Measurements from ENCODE around the gene EPS8L2.

The EPS8L2 gene

GRCh38 chr11:727859-728748 lies 22.1 kb downstream of the EPS8L2 start (continued):
- no peak for TF ChIP-seq ZNF239 (tag by site-specific recombination; IDR thresholded peaks at IDR 0.05)
- peak; percentile 97 for TF ChIP-seq CTCF (tag by site-specific recombination; IDR thresholded peaks at IDR 0.05)
- no peak for TF ChIP-seq ZNF292 (tag by site-specific recombination; IDR thresholded peaks at IDR 0.05; ENCODE audit: borderline replicate concordance, low read depth)
- no peak for TF ChIP-seq ZNF211 (tag by site-specific recombination; IDR thresholded peaks at IDR 0.05; ENCODE audit: low read depth)
- TF ChIP-seq ZSCAN23 (tag by site-specific recombination; IDR thresholded peaks at IDR 0.05), result no peak
- no peak for TF ChIP-seq ZNF398 (tag by site-specific recombination; IDR thresholded peaks at IDR 0.05)
- no peak for TF ChIP-seq ZNF169 (tag by site-specific recombination; IDR thresholded peaks at IDR 0.05)
- peak; percentile 63 for TF ChIP-seq SP3 (tag by site-specific recombination; IDR thresholded peaks at IDR 0.05)
- TF ChIP-seq PATZ1 (tag by site-specific recombination; IDR thresholded peaks at IDR 0.05), result peak; percentile 86
- no peak for TF ChIP-seq ZNF549 (tag by site-specific recombination; IDR thresholded peaks at IDR 0.05)
- no peak for TF ChIP-seq ZNF157 (tag by site-specific recombination; IDR thresholded peaks at IDR 0.05)
- no peak for TF ChIP-seq ELK4 (IDR thresholded peaks at IDR 0.05; ENCODE audit: borderline replicate concordance, low read depth, low read length)
- peak; percentile 59; the same call in 1 of the 2 replicates for TF ChIP-seq ZBTB7A (tag by site-specific recombination; IDR thresholded peaks at IDR 0.05; ENCODE audit: low read depth)
- TF ChIP-seq SETDB1 (IDR thresholded peaks at IDR 0.05; ENCODE audit: insufficient read length, low read length), result no peak
- no peak for TF ChIP-seq ZNF571 (tag by site-specific recombination; IDR thresholded peaks at IDR 0.05)
- 0 out of 2 replicates have a peak, but pooled peaks have one; percentile 17 for TF ChIP-seq PRDM10 (tag by site-specific recombination; IDR thresholded peaks at IDR 0.05)
- TF ChIP-seq ZBTB8A (tag by site-specific recombination; IDR thresholded peaks at IDR 0.05), result peak; percentile 72
- peak; percentile 36 for TF ChIP-seq ZIC2 (tag by site-specific recombination; IDR thresholded peaks at IDR 0.05)
- TF ChIP-seq SP7 (tag by site-specific recombination; IDR thresholded peaks at IDR 0.05), result peak; percentile 37; the same call in 1 of the 2 replicates
- TF ChIP-seq ZNF843 (tag by site-specific recombination; IDR thresholded peaks at IDR 0.05), result no peak
- TF ChIP-seq AEBP2 (tag by site-specific recombination; IDR thresholded peaks at IDR 0.05; ENCODE audit: borderline replicate concordance), result no peak
- TF ChIP-seq ZNF596 (tag by site-specific recombination; IDR thresholded peaks at IDR 0.05), result no peak
- no peak for TF ChIP-seq OSR2 (tag by site-specific recombination; IDR thresholded peaks at IDR 0.05)
- TF ChIP-seq ZFP41 (tag by site-specific recombination; IDR thresholded peaks at IDR 0.05; ENCODE audit: borderline replicate concordance), result no peak
- TF ChIP-seq ZNF426 (tag by site-specific recombination; IDR thresholded peaks at IDR 0.05), result no peak
- peak; percentile 38 for TF ChIP-seq SP2 (tag by site-specific recombination; IDR thresholded peaks at IDR 0.05)
- TF ChIP-seq KLF16 (tag by site-specific recombination; IDR thresholded peaks at IDR 0.05), result peak; percentile 73
